GM12865 (cell line): ENCODE results near the gene FNDC11.

ENCODE experiments used
- DNase-seq: peaks from one replicate; pipeline ENCODE4 v3.0.0; 2010; ENCODE audit warnings: low read depth
- H3K4me3 ChIP-seq: 2 replicates; pipeline ENCODE4 v1.5.1; 2011; ENCODE audit warnings: mild to moderate bottlenecking, low read depth, low read length, control low read depth
- CTCF ChIP-seq: IDR thresholded peaks from 2 replicates; pipeline ENCODE4 v1.5.1; 2011; ENCODE audit warnings: low read length, control low read depth, low read depth, inconsistent platforms; ENCODE audit not compliant: insufficient read depth; ENCODE audit errors: missing control alignments

Gene FNDC11

GRCh38 chr20:63565021-63565698 is 11.2 kb downstream of the FNDC11 start:
- no peak overlapping the region for H3K4me3 ChIP-seq
- no peak for TF ChIP-seq CTCF
- no peak for DNase-seq

DNA sequence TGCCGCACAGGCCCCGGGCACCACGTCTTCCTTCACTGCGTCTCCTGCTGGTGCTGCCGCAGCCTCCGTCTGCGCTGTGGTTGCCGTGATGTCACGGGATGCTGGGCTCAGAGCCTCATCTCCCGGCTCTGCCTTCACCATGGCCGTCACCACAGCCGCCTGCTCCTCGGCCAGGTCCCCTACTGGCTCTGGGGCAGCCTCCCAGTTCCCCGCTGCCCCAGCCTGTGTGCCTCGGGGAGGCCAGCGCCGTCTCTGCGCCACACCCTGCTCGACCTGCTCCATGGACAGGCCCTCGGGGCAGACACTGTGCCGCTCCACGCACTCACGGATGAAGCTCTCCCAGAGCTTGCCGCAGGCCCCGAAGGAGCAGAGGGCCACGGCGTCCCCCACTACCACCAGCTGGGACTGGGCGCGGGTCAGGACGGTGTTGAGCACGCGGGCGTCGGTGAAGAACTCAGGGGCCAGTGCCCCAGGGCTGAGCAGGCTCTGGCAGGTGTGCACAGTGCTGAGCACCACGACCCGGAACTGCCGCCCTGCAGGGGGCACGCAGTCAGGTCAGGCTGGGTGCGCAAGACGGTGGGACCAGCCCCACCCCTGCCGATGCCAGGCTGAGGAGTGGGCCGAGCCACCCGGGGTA is 11.9 kb downstream of the FNDC11 start:
- no peak for TF ChIP-seq CTCF
- DNase-seq = no peak
- no peak overlapping the region for H3K4me3 ChIP-seq

- DNase-seq = no peak
- H3K4me3 ChIP-seq = no peak overlapping the region
- TF ChIP-seq CTCF = no peak
Measured at GRCh38 chr20:63566395-63567135, 12.6 kb downstream of the FNDC11 start.

GRCh38 chr20:63567136-63567385 is 13.1 kb downstream of the FNDC11 start:
- no peak overlapping the region for H3K4me3 ChIP-seq
- TF ChIP-seq CTCF = no peak
- DNase-seq = peak; percentile 30

DNA sequence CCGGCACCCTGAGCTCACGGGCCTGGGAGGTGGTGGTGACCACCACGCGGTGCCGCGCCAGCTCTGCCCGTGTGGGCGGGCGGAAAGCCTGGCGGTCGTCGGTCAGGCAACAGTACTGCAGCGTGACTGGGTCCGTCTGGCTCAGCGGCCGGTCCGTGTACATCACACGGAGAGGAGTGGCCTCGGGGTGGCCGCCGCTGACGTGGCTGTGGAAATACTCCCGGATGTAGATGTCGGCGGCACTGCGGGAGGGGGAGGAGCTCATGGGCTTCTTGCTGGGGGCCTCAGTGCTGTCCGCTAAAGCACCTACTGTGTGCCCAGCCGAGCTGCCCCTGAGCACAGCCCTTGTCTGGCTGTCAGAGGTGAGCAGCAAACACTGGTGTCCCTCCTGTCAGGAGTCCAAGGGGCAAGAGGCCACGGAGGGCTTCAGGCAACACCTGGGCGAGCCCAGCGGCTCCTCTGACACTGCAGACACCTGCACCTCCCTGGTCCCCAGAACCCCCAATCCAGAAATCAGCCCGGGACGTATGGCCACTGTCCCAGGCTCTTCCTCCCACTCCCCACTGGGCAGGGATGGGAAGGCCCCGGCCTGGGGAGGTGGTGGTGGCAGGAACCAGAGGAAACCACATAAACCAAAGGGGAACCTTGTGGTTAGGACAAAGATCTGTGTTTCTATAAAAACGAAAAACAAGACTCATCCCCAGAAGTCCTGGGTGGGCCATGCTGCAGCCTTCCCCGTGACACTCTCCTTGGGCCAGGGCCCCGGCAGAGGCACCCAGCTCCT is 13.6 kb downstream of the FNDC11 start:
- no peak overlapping the region for H3K4me3 ChIP-seq
- DNase-seq = peak; percentile 87
- no peak for TF ChIP-seq CTCF

DNA sequence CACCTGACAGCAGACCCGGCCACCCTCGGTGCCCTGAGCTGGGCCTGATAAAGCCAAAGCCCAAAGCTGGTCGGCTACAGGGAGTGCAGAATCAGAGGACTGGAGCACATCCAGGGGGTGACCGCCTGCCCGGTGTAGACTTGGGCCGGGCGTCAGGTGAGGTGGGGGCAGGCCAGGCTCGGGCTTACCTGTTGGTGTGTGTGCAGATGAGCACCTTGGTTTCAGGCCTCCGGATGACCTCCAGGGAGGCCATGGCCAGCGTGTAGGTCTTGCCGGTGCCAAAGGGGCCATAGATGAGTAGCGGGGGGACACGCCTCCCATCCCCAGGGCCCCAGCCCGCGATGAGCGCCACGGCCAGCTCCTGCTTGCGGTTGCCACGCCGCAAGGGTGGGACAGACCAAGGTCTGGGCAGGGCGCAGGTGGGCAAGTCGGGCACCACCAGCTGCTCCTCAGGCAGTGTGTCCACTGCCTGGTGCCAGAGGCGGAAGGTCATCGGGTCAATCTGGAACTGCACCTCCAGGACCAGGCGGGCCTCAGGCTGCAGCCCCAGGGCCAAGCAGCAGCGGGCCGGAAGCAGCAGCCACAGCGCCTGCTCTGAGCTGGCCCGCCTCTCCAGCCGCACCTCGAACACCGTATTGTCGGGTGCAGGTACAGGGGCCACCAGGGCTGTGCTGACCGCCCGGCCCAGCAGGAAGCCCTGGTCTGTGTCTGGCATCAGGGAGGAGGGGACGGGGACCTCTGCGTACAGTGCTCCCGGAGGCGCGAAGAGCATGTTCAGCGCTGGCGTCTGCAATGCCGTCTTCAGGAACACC is 14.4 kb downstream of the FNDC11 start:
- TF ChIP-seq CTCF = no peak
- no peak overlapping the region for H3K4me3 ChIP-seq

More for the DNA sequence above, 14.4 kb downstream of the FNDC11 start:
- DNase-seq = peak; percentile 47
